Measurements from ENCODE around the gene NOTCH3.

- TF ChIP-seq RXRA (IDR thresholded peaks at IDR 0.05) (no peak), CTCF (IDR thresholded peaks at IDR 0.05; ENCODE audit: low read depth, low read length, missing input control) (no peak), JUND (IDR thresholded peaks at IDR 0.05) (no peak), ATF3 (IDR thresholded peaks at IDR 0.05) (no peak), FOXA1 (IDR thresholded peaks at IDR 0.05) (no peak), REST (IDR thresholded peaks at IDR 0.05) (no peak), EGR1 (IDR thresholded peaks at IDR 0.05; ENCODE audit: low read depth in 2 of 2) (no peak), TAF1 (conservative IDR thresholded peaks at IDR 0.05) (no peak)
Measured at GRCh38 chr19:15245370-15246197, 44.8 kb upstream of the NOTCH3 start.

All from liver (tissue), 3 donors.